Measurements from ENCODE around the gene CREB3L1.
A peak's percentile ranks its signal among the peaks of the same experiment; 100 is the strongest.

The CREB3L1 gene

GRCh38 chr11:46350695-46351094 is 73.2 kb downstream of the CREB3L1 start:
- TF ChIP-seq GATA1 (IDR thresholded peaks at IDR 0.05; ENCODE audit: low read depth, low read length): no peak
- no peak for TF ChIP-seq POLR2A (IDR thresholded peaks at IDR 0.05; ENCODE audit: low read length)
- DNase-seq: no peak

DNA sequence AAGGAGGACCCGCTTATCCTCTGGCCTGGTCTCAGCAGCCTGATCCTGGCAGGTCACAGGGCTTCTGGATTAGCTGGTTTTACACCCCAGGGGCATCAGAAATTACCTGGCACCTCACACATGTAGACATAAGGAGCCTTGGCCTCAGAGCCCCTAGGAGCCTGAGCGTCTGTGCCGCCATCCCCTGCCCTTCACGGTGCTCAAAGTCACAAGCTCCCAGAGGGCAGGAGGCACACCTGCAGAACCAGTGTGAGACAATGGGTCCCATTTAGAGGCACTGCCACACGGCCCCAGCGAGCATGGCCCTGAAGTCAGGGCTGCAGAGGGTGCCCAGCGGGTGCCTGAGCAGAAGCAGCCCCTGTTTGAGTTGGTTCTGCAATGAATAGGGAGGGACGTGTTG is 73.7 kb downstream of the CREB3L1 start:
- TF ChIP-seq POLR2A (IDR thresholded peaks at IDR 0.05; ENCODE audit: low read length) (no peak), GATA1 (IDR thresholded peaks at IDR 0.05; ENCODE audit: low read depth, low read length) (no peak)
- DNase-seq: no peak

GRCh38 chr11:46351606-46352005 is 74.1 kb downstream of the CREB3L1 start:
- TF ChIP-seq POLR2A (IDR thresholded peaks at IDR 0.05; ENCODE audit: low read length): no peak
- TF ChIP-seq GATA1 (IDR thresholded peaks at IDR 0.05; ENCODE audit: low read depth, low read length): no peak
- no peak for DNase-seq

GRCh38 chr11:46352063-46352841 is 74.8 kb downstream of the CREB3L1 start:
- peak; percentile 61 to 69 for DNase-seq
- no peak for TF ChIP-seq GATA1 (IDR thresholded peaks at IDR 0.05; ENCODE audit: low read depth, low read length)
- TF ChIP-seq POLR2A (IDR thresholded peaks at IDR 0.05; ENCODE audit: low read length): no peak

DNA sequence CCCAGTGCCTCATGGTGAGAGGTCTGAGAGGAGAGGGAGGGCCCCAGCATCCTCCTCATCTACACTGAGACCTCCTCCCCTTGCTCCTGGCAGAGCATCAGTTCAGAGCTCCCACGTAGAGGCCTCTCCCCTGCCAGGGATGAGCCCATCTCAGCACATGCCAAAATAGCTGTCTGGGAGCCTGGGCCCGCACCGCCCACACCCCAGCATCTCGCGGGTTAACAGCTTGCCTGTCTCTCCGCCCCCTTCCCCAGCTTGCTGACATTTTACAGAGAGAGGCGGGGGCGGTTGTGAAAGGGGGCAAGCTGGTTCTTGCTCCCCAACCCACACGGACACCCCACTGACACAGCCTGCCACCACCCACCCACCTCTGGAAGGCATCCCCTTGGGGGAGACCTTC is 76.2 kb downstream of the CREB3L1 start:
- DNase-seq: no peak
- TF ChIP-seq GATA1 (IDR thresholded peaks at IDR 0.05; ENCODE audit: low read depth, low read length) (no peak), POLR2A (IDR thresholded peaks at IDR 0.05; ENCODE audit: low read length) (no peak)

GRCh38 chr11:46356924-46357482 is 79.5 kb downstream of the CREB3L1 start:
- no peak for TF ChIP-seq GATA1 (IDR thresholded peaks at IDR 0.05; ENCODE audit: low read depth, low read length)
- TF ChIP-seq POLR2A (IDR thresholded peaks at IDR 0.05; ENCODE audit: low read length): no peak
- DNase-seq: peak in 1 of 2 experiments; percentile 45

GRCh38 chr11:46357483-46357936 is 80.0 kb downstream of the CREB3L1 start:
- DNase-seq: no peak
- TF ChIP-seq POLR2A (IDR thresholded peaks at IDR 0.05; ENCODE audit: low read length) (no peak), GATA1 (IDR thresholded peaks at IDR 0.05; ENCODE audit: low read depth, low read length) (no peak)

DNA sequence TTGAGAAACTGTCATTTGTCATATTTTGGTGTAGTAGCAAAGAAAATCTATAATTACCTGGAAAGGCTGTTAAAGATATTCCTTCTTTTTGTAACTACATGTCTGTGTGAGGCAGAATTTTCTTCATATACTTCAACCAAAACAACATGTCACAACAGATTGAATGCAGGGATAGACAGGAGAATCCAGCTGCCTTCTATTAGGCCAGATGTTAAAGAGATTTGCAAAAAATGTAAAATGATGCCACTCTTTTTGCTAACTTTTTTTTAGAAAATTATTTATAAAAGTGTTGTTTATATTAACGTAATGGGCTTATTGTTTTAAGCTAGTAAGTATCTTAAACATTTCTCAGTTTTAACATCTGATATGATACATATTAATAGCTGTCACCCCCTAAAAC is 82.5 kb downstream of the CREB3L1 start:
- no peak for TF ChIP-seq POLR2A (IDR thresholded peaks at IDR 0.05; ENCODE audit: low read length)
- TF ChIP-seq GATA1 (IDR thresholded peaks at IDR 0.05; ENCODE audit: low read depth, low read length): no peak
- DNase-seq: no peak

GRCh38 chr11:46360878-46361277 is 83.4 kb downstream of the CREB3L1 start:
- no peak for TF ChIP-seq GATA1 (IDR thresholded peaks at IDR 0.05; ENCODE audit: low read depth, low read length)
- TF ChIP-seq POLR2A (IDR thresholded peaks at IDR 0.05; ENCODE audit: low read length): no peak
- DNase-seq: no peak

GRCh38 chr11:46361283-46362155 is 84.1 kb downstream of the CREB3L1 start:
- peak; percentile 45 to 58 for DNase-seq
- TF ChIP-seq POLR2A (IDR thresholded peaks at IDR 0.05; ENCODE audit: low read length): peak; percentile 25
- no peak for TF ChIP-seq GATA1 (IDR thresholded peaks at IDR 0.05; ENCODE audit: low read depth, low read length)

DNA sequence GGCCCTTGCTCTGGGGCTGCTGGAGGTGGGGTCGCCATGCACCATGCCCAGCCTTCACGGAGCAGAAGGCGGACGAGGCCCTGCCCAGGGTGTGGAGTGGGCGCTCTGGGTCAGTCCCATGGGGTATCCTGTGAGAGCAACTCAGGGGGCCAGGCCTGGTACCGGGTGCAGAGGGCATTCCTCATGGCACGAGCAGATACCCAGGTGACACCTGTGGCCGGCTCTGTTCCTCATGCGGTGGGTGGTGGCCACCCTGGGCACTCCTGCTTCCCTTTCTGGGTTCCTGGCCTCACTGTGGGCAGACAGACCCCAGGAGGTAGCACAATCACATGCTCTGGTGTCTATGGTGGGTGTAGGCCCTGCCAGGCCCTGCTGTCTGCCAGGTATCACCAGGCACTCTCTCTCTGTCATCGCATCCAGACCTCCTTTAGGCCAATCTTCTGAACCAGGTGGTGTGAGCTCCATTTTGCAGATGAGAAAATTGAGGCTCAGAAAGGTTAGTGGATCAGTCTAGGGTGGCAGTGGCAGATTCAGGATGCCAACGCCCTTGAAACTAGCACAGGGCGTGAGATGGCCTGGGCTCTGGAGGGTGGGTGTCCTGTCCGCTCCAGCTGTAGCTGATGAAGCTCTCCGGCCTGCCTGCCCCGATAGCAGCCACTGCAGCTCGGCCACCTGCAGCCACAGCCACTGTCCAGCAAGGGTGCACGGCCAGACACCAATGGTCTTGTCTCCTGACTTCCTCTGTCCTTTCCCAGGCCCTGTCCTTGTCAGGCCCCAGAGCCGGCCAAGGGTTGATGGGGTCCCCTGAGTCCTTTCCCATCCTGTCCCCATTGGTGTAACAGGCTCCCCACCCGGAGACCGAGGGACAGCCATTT is 84.9 kb downstream of the CREB3L1 start:
- TF ChIP-seq POLR2A (IDR thresholded peaks at IDR 0.05; ENCODE audit: low read length) (no peak), GATA1 (IDR thresholded peaks at IDR 0.05; ENCODE audit: low read depth, low read length) (no peak)
- DNase-seq: no peak

DNA sequence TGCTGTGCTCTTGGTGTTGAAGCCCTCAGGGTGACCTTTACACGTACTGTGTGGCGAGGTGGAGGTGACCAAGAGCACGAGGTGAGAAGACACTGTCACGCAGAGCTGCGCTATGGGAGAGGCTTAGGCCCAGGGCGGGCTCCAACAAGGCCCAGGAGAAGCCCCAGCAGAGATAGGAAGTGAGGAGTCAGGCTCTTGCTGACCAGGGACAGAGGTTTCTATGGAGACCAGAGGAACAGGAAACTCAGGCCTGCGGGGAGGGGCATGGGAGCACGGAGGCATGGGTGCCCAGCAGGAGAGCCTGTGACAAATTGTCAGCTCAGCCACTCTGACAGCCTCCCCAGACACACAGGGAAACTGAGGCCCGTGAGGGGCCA is 85.6 kb downstream of the CREB3L1 start:
- DNase-seq: peak in 1 of 2 experiments; percentile 17
- TF ChIP-seq GATA1 (IDR thresholded peaks at IDR 0.05; ENCODE audit: low read depth, low read length) (no peak), POLR2A (IDR thresholded peaks at IDR 0.05; ENCODE audit: low read length) (no peak)

- TF ChIP-seq POLR2A (IDR thresholded peaks at IDR 0.05; ENCODE audit: low read length): no peak
- DNase-seq: no peak
Observed at GRCh38 chr11:46363455-46364005, 86.1 kb downstream of the CREB3L1 start.

Data from erythroblast (primary cell).